ENCODE results near the gene PHC2. TPM values are rescaled to one million over a fixed set of nuclear protein-coding genes. Genes with fewer than 3 reads are reported as not detected.
A peak's percentile ranks its signal among the peaks of the same experiment; 100 is the strongest.
"Not testable (repeated sequence)": the region's sequence is repeated elsewhere in the genome, so short reads cannot be mapped to it uniquely, and the experiment has no call there.

PHC2 gene
- total RNA-seq, 1 donor from 2014 or later, result 105 TPM

GRCh38 chr1:33296082-33296458, 134.8 kb downstream of the PHC2 start:
- Histone ChIP-seq H3K27ac (peak overlapping the region; percentile 39), H3K27me3 (ENCODE audit: low read depth) (no peaks in the 10 kb centered on the region), H3K4me1 (peaks cover 25% of the 10 kb centered on the region), H3K36me3 (peaks cover 47% of the 10 kb centered on the region), H3K4me3 (no peak overlapping the region), H3K9me3 (no peaks in the 10 kb centered on the region)
- ATAC-seq (no peak), DNase-seq (no peak)
- intact Hi-C loops (cut with DNase I), result loop anchor here (10.0 kb wide), 1 partner anchor 69 kb away; no protein-coding TSS in a partner anchor
- TF ChIP-seq CTCF (IDR thresholded peaks at IDR 0.05), result no peak

GRCh38 chr1:33295450-33296081, 135.3 kb downstream of the PHC2 start:
- Histone ChIP-seq H3K4me3 (no peak overlapping the region), H3K9me3 (no peaks in the 10 kb centered on the region), H3K36me3 (peaks cover 47% of the 10 kb centered on the region), H3K27me3 (ENCODE audit: low read depth) (no peaks in the 10 kb centered on the region), H3K4me1 (peaks cover 21% of the 10 kb centered on the region), H3K27ac (peak overlapping the region; percentile 39)
- intact Hi-C loops (cut with DNase I), result loop anchor here (10.0 kb wide), 1 partner anchor 69 kb away; no protein-coding TSS in a partner anchor
- DNase-seq (peak; percentile 89), ATAC-seq (peak; percentile 89 to 94)
- peak; percentile 100 for TF ChIP-seq CTCF (IDR thresholded peaks at IDR 0.05)

GRCh38 chr1:33295023-33295422, 135.9 kb downstream of the PHC2 start:
- peaks cover 21% of the 10 kb centered on the region for H3K4me1 ChIP-seq
- H3K9me3 ChIP-seq, result no peaks in the 10 kb centered on the region
- peaks cover 47% of the 10 kb centered on the region for H3K36me3 ChIP-seq
- no peaks in the 10 kb centered on the region for H3K27me3 ChIP-seq (ENCODE audit: low read depth)
- ATAC-seq (peak in 1 of 2 donors; percentile 2), DNase-seq (no peak)
- no peak overlapping the region for H3K4me3 ChIP-seq
- intact Hi-C loops (cut with DNase I), result loop anchor here (10.0 kb wide), 1 partner anchor 70 kb away; no protein-coding TSS in a partner anchor
- peak overlapping the region; percentile 39 for H3K27ac ChIP-seq
- no peak for TF ChIP-seq CTCF (IDR thresholded peaks at IDR 0.05)

- DNase-seq (no peak), ATAC-seq (peak in 1 of 2 donors; percentile 17)
- no peak for TF ChIP-seq CTCF (IDR thresholded peaks at IDR 0.05)
- H3K4me3 ChIP-seq, result no peak overlapping the region
- H3K36me3 ChIP-seq, result peaks cover 45% of the 10 kb centered on the region
- no peaks in the 10 kb centered on the region for H3K9me3 ChIP-seq
- H3K27ac ChIP-seq, result no peak overlapping the region
- no peaks in the 10 kb centered on the region for H3K27me3 ChIP-seq (ENCODE audit: low read depth)
- intact Hi-C loops (cut with DNase I), result loop anchor here (10.0 kb wide), 1 partner anchor 70 kb away; no protein-coding TSS in a partner anchor
- peaks cover 21% of the 10 kb centered on the region for H3K4me1 ChIP-seq
Measured at GRCh38 chr1:33294071-33295010, 136.6 kb downstream of the PHC2 start.

GRCh38 chr1:33292726-33293340, 138.1 kb downstream of the PHC2 start:
- no peak overlapping the region for H3K4me3 ChIP-seq
- peaks cover 12% of the 10 kb centered on the region for H3K4me1 ChIP-seq
- ATAC-seq, result no peak
- intact Hi-C loops (cut with DNase I), result loop anchor here (10.0 kb wide), 1 partner anchor 72 kb away; no protein-coding TSS in a partner anchor
- H3K27ac ChIP-seq, result no peak overlapping the region
- H3K9me3 ChIP-seq, result no peaks in the 10 kb centered on the region
- H3K36me3 ChIP-seq, result peaks cover 39% of the 10 kb centered on the region
- no peak for DNase-seq
- H3K27me3 ChIP-seq (ENCODE audit: low read depth), result no peaks in the 10 kb centered on the region
- no peak for TF ChIP-seq CTCF (IDR thresholded peaks at IDR 0.05)

GRCh38 chr1:33290615-33291014, 140.3 kb downstream of the PHC2 start:
- not testable (repeated sequence) for DNase-seq; H3K27ac ChIP-seq; ATAC-seq; H3K9me3 ChIP-seq; H3K27me3 ChIP-seq (ENCODE audit: low read depth); H3K4me3 ChIP-seq; H3K4me1 ChIP-seq
- intact Hi-C loops (cut with DNase I), result loop anchor here (10.0 kb wide), 1 partner anchor 74 kb away; no protein-coding TSS in a partner anchor
- H3K36me3 ChIP-seq, result peaks cover 37% of the 10 kb centered on the region
